Osteoblast (primary cell): ENCODE data around the gene FBXW7. TPM values are rescaled to one million over a fixed set of nuclear protein-coding genes. Genes with fewer than 3 reads are reported as not detected.
A peak's percentile ranks its signal among the peaks of the same experiment; 100 is the strongest.

Experiments
- DNase-seq: peaks from one replicate; pipeline ENCODE4 v3.0.0; 2011; ENCODE audit warnings: low spot score, mixed read lengths; ENCODE audit not compliant: insufficient read length; ENCODE audit errors: missing footprints
- H2AFZ ChIP-seq: 2 replicates; pipeline ENCODE4 v1.6.0; 2011; ENCODE audit warnings: mild to moderate bottlenecking, low read length
- H3K27ac ChIP-seq: 2 replicates; pipeline ENCODE4 v1.5.1; 2011; ENCODE audit warnings: mild to moderate bottlenecking, low read depth, low read length, moderate library complexity
- H3K27me3 ChIP-seq: 2 replicates; pipeline ENCODE4 v1.6.0; 2012; ENCODE audit warnings: mild to moderate bottlenecking, control low read depth, inconsistent platforms, low read length, moderate library complexity; ENCODE audit not compliant: insufficient read depth
- H3K36me3 ChIP-seq: 2 replicates; pipeline ENCODE4 v1.5.1; 2011; ENCODE audit warnings: mild to moderate bottlenecking, low read length, control low read depth, moderate library complexity; ENCODE audit not compliant: insufficient read depth
- H3K4me1 ChIP-seq: 2 replicates; pipeline ENCODE4 v1.5.1; 2011; ENCODE audit warnings: mild to moderate bottlenecking, low read length, control low read depth, moderate library complexity; ENCODE audit not compliant: insufficient read depth
- H3K4me2 ChIP-seq: 2 replicates; pipeline ENCODE4 v1.6.0; 2011; ENCODE audit warnings: mild to moderate bottlenecking, low read length; ENCODE audit not compliant: insufficient read depth
- H3K4me3 ChIP-seq: fragments of 200-600 bp; sonication (generic); 3 replicates; pipeline ENCODE4 v1.5.1; 2012; ENCODE audit warnings: mild to moderate bottlenecking, low read length, inconsistent platforms; ENCODE audit not compliant: insufficient read depth
- H3K79me2 ChIP-seq: 2 replicates; pipeline ENCODE4 v1.6.0; 2012; ENCODE audit warnings: mild to moderate bottlenecking, low read length, control low read depth, inconsistent platforms; ENCODE audit not compliant: insufficient read depth
- H3K9me3 ChIP-seq: 2 replicates; pipeline ENCODE4 v1.5.1; 2011; ENCODE audit warnings: low read depth, low read length, control low read depth
- H4K20me1 ChIP-seq: 2 replicates; pipeline ENCODE4 v1.6.0; 2012; ENCODE audit warnings: mild to moderate bottlenecking, low read length, control low read depth; ENCODE audit not compliant: insufficient read depth
- total RNA-seq: library from RNA; depleted of rRNA; stranded (reverse); fragments of >200 nt; gene quantifications from 2 replicates; pipeline ENCODE4 v1.2.3, GENCODE V29; 2012
- TF ChIP-seq, protein P1 (sequence below): IDR thresholded peaks from 2 replicates; pipeline ENCODE4 v1.5.1; 2011; ENCODE audit warnings: mild to moderate bottlenecking, low read depth, low read length, moderate library complexity; ENCODE audit errors: extremely low read depth

The FBXW7 gene
- total RNA-seq, 1 donor, result 74.9 TPM

GRCh38 chr4:152462047-152462446, 73.8 kb downstream of the FBXW7 start:
- H3K79me2 ChIP-seq, result peaks cover 35% of the 10 kb centered on the region
- H3K9me3 ChIP-seq, result no peaks in the 10 kb centered on the region
- peaks cover 6% of the 10 kb centered on the region for H4K20me1 ChIP-seq
- no peak overlapping the region for H3K4me2 ChIP-seq
- no peak for DNase-seq
- H3K36me3 ChIP-seq, result no peaks in the 10 kb centered on the region
- no peak overlapping the region for H3K27ac ChIP-seq
- no peaks in the 10 kb centered on the region for H3K27me3 ChIP-seq
- no peak overlapping the region for H2AFZ ChIP-seq
- no peak overlapping the region for H3K4me3 ChIP-seq
- TF ChIP-seq, protein P1, sequence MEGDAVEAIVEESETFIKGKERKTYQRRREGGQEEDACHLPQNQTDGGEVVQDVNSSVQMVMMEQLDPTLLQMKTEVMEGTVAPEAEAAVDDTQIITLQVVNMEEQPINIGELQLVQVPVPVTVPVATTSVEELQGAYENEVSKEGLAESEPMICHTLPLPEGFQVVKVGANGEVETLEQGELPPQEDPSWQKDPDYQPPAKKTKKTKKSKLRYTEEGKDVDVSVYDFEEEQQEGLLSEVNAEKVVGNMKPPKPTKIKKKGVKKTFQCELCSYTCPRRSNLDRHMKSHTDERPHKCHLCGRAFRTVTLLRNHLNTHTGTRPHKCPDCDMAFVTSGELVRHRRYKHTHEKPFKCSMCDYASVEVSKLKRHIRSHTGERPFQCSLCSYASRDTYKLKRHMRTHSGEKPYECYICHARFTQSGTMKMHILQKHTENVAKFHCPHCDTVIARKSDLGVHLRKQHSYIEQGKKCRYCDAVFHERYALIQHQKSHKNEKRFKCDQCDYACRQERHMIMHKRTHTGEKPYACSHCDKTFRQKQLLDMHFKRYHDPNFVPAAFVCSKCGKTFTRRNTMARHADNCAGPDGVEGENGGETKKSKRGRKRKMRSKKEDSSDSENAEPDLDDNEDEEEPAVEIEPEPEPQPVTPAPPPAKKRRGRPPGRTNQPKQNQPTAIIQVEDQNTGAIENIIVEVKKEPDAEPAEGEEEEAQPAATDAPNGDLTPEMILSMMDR, result no peak
- peaks cover 9% of the 10 kb centered on the region for H3K4me1 ChIP-seq

- Histone ChIP-seq H3K4me3 (no peak overlapping the region), H3K4me2 (no peak overlapping the region), H3K27ac (no peak overlapping the region), H3K36me3 (no peaks in the 10 kb centered on the region), H3K27me3 (no peaks in the 10 kb centered on the region), H2AFZ (no peak overlapping the region), H3K9me3 (no peaks in the 10 kb centered on the region), H3K79me2 (peaks cover 37% of the 10 kb centered on the region), H4K20me1 (peaks cover 2% of the 10 kb centered on the region), H3K4me1 (peaks cover 9% of the 10 kb centered on the region)
- TF ChIP-seq, protein P1, result peak; percentile 51
- DNase-seq, result peak; percentile 71
Observed at GRCh38 chr4:152460488-152460887, 75.4 kb downstream of the FBXW7 start.

GRCh38 chr4:152459326-152459725, 76.6 kb downstream of the FBXW7 start:
- Histone ChIP-seq H3K4me2 (no peak overlapping the region), H3K36me3 (no peaks in the 10 kb centered on the region), H3K79me2 (peaks cover 38% of the 10 kb centered on the region), H2AFZ (no peak overlapping the region), H3K27ac (no peak overlapping the region), H3K4me1 (peaks cover 9% of the 10 kb centered on the region), H3K9me3 (no peaks in the 10 kb centered on the region), H4K20me1 (no peaks in the 10 kb centered on the region), H3K27me3 (no peaks in the 10 kb centered on the region), H3K4me3 (no peak overlapping the region)
- DNase-seq, result no peak
- TF ChIP-seq, protein P1, result no peak

GRCh38 chr4:152458801-152459302, 77.0 kb downstream of the FBXW7 start:
- H3K27ac ChIP-seq, result no peak overlapping the region
- H3K4me1 ChIP-seq, result peaks cover 9% of the 10 kb centered on the region
- H4K20me1 ChIP-seq, result no peaks in the 10 kb centered on the region
- H3K27me3 ChIP-seq, result no peaks in the 10 kb centered on the region
- no peak overlapping the region for H3K4me2 ChIP-seq
- H3K79me2 ChIP-seq, result peaks cover 38% of the 10 kb centered on the region
- peak; percentile 25 for DNase-seq
- no peaks in the 10 kb centered on the region for H3K36me3 ChIP-seq
- H3K4me3 ChIP-seq, result no peak overlapping the region
- no peaks in the 10 kb centered on the region for H3K9me3 ChIP-seq
- H2AFZ ChIP-seq, result no peak overlapping the region
- TF ChIP-seq, protein P1, result no peak
